Activated CD4-positive, CD25-positive, alpha-beta regulatory T cell treated with anti-CD3 and anti-CD28 coated beads, Interleukin-2, amount 50 U/mL, for 24 hours (primary cell): ENCODE results near the gene ACADS.

Experiments used
- ATAC-seq, 2 donors: fragments of 150-1000 bp; cut with Tn5 transposase; one replicate each; pipeline ENCODE4 v1.10.0; 2021; ENCODE audit warnings: mild to moderate bottlenecking in 1 of 2, moderate library complexity in 1 of 2

The ACADS gene

GRCh38 chr12:120758798-120759590 is 33.4 kb downstream of the ACADS start:
- no peak for ATAC-seq

GRCh38 chr12:120759591-120760348 is 34.1 kb downstream of the ACADS start:
- ATAC-seq: no peak

- peak in 1 of 2 donors; percentile 30 for ATAC-seq
Observed at GRCh38 chr12:120760349-120761254, 35.0 kb downstream of the ACADS start.

GRCh38 chr12:120761519-120761934 is 35.9 kb downstream of the ACADS start:
- no peak for ATAC-seq

- ATAC-seq: no peak
Observed at GRCh38 chr12:120762086-120762485, 36.5 kb downstream of the ACADS start.

- ATAC-seq: no peak
Observed at GRCh38 chr12:120763250-120763649, 37.6 kb downstream of the ACADS start.

- ATAC-seq: no peak
Observed at GRCh38 chr12:120764816-120765215, 39.2 kb downstream of the ACADS start.

GRCh38 chr12:120766566-120766965 is 40.9 kb downstream of the ACADS start:
- ATAC-seq: no peak

- ATAC-seq: no peak
Observed at GRCh38 chr12:120767071-120768024, 41.7 kb downstream of the ACADS start.

GRCh38 chr12:120771097-120771496 is 45.5 kb downstream of the ACADS start:
- ATAC-seq: no peak

- no peak for ATAC-seq
Observed at GRCh38 chr12:120774169-120774916, 48.7 kb downstream of the ACADS start.

GRCh38 chr12:120775862-120776552 is 50.4 kb downstream of the ACADS start:
- ATAC-seq: no peak

- peak; percentile 28 to 62 for ATAC-seq
Observed at GRCh38 chr12:120783197-120783596, 57.6 kb downstream of the ACADS start.

- ATAC-seq: peak; percentile 35 to 59
Observed at GRCh38 chr12:120784804-120785203, 59.2 kb downstream of the ACADS start.

- no peak for ATAC-seq
Observed at GRCh38 chr12:120787889-120788288, 62.3 kb downstream of the ACADS start.
